ENCODE results near the gene ARGLU1.
A peak's percentile ranks its signal among the peaks of the same experiment; 100 is the strongest.

The ARGLU1 gene

DNA sequence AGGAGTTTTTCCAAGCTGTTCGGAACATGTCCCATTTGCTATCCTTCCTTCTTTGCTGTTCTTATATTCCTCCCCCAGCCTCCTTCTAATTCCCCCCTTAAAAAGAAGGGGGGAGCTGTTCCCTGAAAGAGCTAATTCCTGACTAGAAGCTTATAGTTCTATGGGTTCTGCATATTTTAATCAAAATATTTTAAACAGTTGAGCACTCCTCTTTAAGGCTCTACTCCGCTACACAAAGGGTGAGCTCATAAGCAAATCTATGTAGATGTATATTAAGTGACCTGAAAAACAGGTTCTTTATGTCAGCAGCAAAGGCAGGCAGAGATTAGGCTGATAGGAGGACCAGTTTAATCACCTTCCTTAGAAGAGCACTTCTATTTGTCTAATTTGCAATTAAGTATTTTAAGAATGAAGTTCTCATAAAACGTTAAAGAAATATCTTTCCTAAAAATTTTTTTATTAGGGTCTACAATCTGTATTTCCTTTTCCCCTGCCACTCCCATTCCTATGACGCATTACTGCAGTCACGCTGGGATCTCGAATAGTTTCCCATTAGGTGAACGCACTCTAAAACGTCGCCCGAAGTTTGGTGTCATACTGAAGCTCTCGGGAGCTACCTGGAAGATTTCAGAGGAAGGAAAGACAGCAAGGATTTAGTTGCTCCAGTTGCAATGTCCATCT is 37.6 kb downstream of the ARGLU1 start:
- H3K4me2 ChIP-seq (ENCODE audit: low read length) = peak overlapping the region; percentile 64
- peaks cover 0 to 3% of the 10 kb centered on the region in 2 experiments for H3K36me3 ChIP-seq (ENCODE audit: control insufficient read depth in 1 of 2, insufficient read depth in 2 of 2, low read length in 2 of 2)
- no peaks in the 10 kb centered on the region for H3K9me3 ChIP-seq (ENCODE audit: insufficient read depth, low read depth, low read length)
- H4K91ac ChIP-seq (ENCODE audit: low read depth, low read length) = no peak overlapping the region
- H3K9ac ChIP-seq (ENCODE audit: low read length) = no peak overlapping the region
- no peak overlapping the region for H4K12ac ChIP-seq (ENCODE audit: low read depth, low read length)
- H2AK5ac ChIP-seq (ENCODE audit: low read length) = no peak overlapping the region
- peak overlapping the region; percentile 56 for H2BK12ac ChIP-seq (ENCODE audit: low read length)
- no peak overlapping the region for H3K14ac ChIP-seq (ENCODE audit: low read length)
- H2AFZ ChIP-seq (ENCODE audit: insufficient read depth, low read length, poor library complexity) = no peak overlapping the region
- H3K4me1 ChIP-seq (ENCODE audit: control insufficient read depth in 1 of 2, insufficient read depth in 2 of 2, low read length in 2 of 2) = peaks cover 13 to 29% of the 10 kb centered on the region in 2 experiments
- H3K18ac ChIP-seq (ENCODE audit: low read length) = no peak overlapping the region
- H3K4ac ChIP-seq (ENCODE audit: low read depth, low read length) = peak overlapping the region; percentile 66
- H3K27ac ChIP-seq (ENCODE audit: low read depth, low read length) = peak overlapping the region; percentile 45
- no peak overlapping the region for H3K4me3 ChIP-seq (ENCODE audit: low read depth, low read length)
- DNase-seq = peak; percentile 56 to 80
- peaks cover 37% of the 10 kb centered on the region for H3K79me2 ChIP-seq (ENCODE audit: control insufficient read depth, insufficient read depth, low read length, poor library complexity)
- H2BK5ac ChIP-seq (ENCODE audit: low read depth, low read length, poor library complexity) = no peak overlapping the region
- H4K8ac ChIP-seq (ENCODE audit: low read depth, low read length) = no peak overlapping the region
- H3K27me3 ChIP-seq (ENCODE audit: insufficient read depth, low read length) = no peaks in the 10 kb centered on the region
- peaks cover 17% of the 10 kb centered on the region for H3K79me1 ChIP-seq (ENCODE audit: low read length)
- WGBS (ENCODE audit: extremely low coverage, insufficient coverage, insufficient read length) = no CpG with 5 or more reads among the region's 11 CpGs
- H3K23ac ChIP-seq (ENCODE audit: low read length) = no peak overlapping the region
- H2BK120ac ChIP-seq (ENCODE audit: insufficient read depth, low read length, poor library complexity) = no peak overlapping the region

DNA sequence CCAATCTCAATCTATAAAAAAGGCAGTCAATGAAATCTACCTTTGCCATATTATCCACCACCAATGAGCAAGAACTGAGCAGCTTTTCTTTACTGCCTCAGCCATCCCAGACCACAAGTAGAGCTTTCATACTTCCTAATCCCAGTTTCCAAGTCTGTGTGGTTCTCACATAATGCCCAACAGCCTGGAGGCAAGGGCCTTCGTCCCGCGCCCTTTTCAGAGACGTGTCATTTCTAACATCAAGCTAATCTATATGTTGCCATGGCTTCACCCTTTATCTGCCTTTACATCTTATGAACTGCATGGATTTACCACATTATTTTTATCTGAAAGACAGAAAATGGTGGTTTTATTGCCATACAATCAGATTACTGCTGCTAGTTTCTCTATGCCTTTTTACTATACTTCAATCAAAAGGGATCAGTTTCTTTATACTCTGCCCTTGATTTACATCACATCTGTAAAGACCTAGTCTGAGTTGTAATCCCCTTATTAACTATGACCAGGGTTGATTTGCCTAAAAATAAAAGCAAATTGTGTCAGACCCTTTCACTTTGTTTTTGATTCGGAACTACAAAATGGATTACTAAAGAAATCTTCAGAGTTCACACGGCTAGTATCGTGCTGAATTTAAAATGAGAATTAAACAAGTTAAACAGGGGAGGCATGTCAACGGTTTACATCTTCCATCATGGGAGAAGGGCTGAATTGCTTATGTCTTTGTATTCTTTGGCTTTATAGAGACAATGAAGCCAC is 38.3 kb downstream of the ARGLU1 start:
- H3K23ac ChIP-seq (ENCODE audit: low read length) = no peak overlapping the region
- H3K27ac ChIP-seq (ENCODE audit: low read depth, low read length) = no peak overlapping the region
- H3K4ac ChIP-seq (ENCODE audit: low read depth, low read length) = peak overlapping the region; percentile 89
- H3K36me3 ChIP-seq (ENCODE audit: control insufficient read depth in 1 of 2, insufficient read depth in 2 of 2, low read length in 2 of 2) = peaks cover 0 to 3% of the 10 kb centered on the region in 2 experiments
- no peak overlapping the region for H2AFZ ChIP-seq (ENCODE audit: insufficient read depth, low read length, poor library complexity)
- H3K9me3 ChIP-seq (ENCODE audit: insufficient read depth, low read depth, low read length) = no peaks in the 10 kb centered on the region
- H3K4me2 ChIP-seq (ENCODE audit: low read length) = peak overlapping the region; percentile 41
- WGBS (ENCODE audit: extremely low coverage, insufficient coverage, insufficient read length) = no CpG with 5 or more reads among the region's 8 CpGs
- H2BK5ac ChIP-seq (ENCODE audit: low read depth, low read length, poor library complexity) = no peak overlapping the region
- H2BK120ac ChIP-seq (ENCODE audit: insufficient read depth, low read length, poor library complexity) = no peak overlapping the region
- H4K12ac ChIP-seq (ENCODE audit: low read depth, low read length) = no peak overlapping the region
- H3K4me1 ChIP-seq (ENCODE audit: control insufficient read depth in 1 of 2, insufficient read depth in 2 of 2, low read length in 2 of 2) = peaks cover 14 to 31% of the 10 kb centered on the region in 2 experiments
- no peak overlapping the region for H4K91ac ChIP-seq (ENCODE audit: low read depth, low read length)
- DNase-seq = no peak
- H4K8ac ChIP-seq (ENCODE audit: low read depth, low read length) = no peak overlapping the region
- H2BK12ac ChIP-seq (ENCODE audit: low read length) = no peak overlapping the region
- H3K18ac ChIP-seq (ENCODE audit: low read length) = no peak overlapping the region
- no peak overlapping the region for H2AK5ac ChIP-seq (ENCODE audit: low read length)
- no peak overlapping the region for H3K4me3 ChIP-seq (ENCODE audit: low read depth, low read length)
- H3K79me2 ChIP-seq (ENCODE audit: control insufficient read depth, insufficient read depth, low read length, poor library complexity) = peaks cover 33% of the 10 kb centered on the region
- no peak overlapping the region for H3K14ac ChIP-seq (ENCODE audit: low read length)
- no peaks in the 10 kb centered on the region for H3K27me3 ChIP-seq (ENCODE audit: insufficient read depth, low read length)
- H3K9ac ChIP-seq (ENCODE audit: low read length) = no peak overlapping the region
- peaks cover 14% of the 10 kb centered on the region for H3K79me1 ChIP-seq (ENCODE audit: low read length)

DNA sequence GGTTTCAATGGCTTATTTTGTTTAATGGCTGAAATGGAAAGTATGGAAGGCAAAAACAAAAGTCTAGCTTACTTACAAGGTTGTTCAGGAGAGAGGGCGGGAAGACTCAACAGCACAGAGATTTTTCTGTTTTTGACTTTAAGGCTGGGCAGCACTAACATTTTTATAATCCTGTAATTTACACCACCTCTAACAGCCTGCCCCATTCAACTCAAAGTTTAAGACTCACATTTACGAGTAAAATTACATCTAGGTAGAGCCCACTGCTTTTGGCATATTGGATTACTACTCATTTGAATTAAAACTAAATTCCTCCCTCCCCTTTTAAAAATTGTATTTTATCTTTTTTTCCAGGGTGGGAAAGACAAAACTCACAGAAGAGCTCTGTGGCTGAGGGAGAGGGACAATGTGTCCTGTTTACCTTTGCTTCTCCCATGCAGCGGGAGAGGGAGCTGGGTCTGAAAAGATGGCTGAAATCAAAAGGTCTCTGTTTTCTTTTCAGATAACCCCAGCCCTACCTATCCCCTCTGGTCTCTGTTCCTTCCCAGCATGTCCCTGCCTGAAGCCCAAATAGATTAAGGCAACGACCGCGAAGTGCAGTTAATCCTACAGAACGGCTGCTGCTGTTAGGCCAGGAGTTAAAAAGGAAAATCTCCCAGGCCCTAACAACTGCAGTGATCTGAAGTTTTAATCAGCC is 39.1 kb downstream of the ARGLU1 start:
- Histone ChIP-seq H3K4me2 (ENCODE audit: low read length) (peak overlapping the region; percentile 34), H3K9ac (ENCODE audit: low read length) (peak overlapping the region; percentile 44), H3K23ac (ENCODE audit: low read length) (no peak overlapping the region), H3K14ac (ENCODE audit: low read length) (no peak overlapping the region), H3K79me2 (ENCODE audit: control insufficient read depth, insufficient read depth, low read length, poor library complexity) (peaks cover 26% of the 10 kb centered on the region), H2AFZ (ENCODE audit: insufficient read depth, low read length, poor library complexity) (no peak overlapping the region), H3K4ac (ENCODE audit: low read depth, low read length) (peak overlapping the region; percentile 90), H2BK120ac (ENCODE audit: insufficient read depth, low read length, poor library complexity) (no peak overlapping the region), H3K4me3 (ENCODE audit: low read depth, low read length) (no peak overlapping the region), H2BK12ac (ENCODE audit: low read length) (no peak overlapping the region), H3K27ac (ENCODE audit: low read depth, low read length) (no peak overlapping the region), H4K91ac (ENCODE audit: low read depth, low read length) (no peak overlapping the region), H4K8ac (ENCODE audit: low read depth, low read length) (peak overlapping the region; percentile 55), H3K36me3 (ENCODE audit: control insufficient read depth in 1 of 2, insufficient read depth in 2 of 2, low read length in 2 of 2) (peaks cover 0 to 3% of the 10 kb centered on the region in 2 experiments), H3K18ac (ENCODE audit: low read length) (peak overlapping the region; percentile 38), H3K9me3 (ENCODE audit: insufficient read depth, low read depth, low read length) (no peaks in the 10 kb centered on the region), H3K79me1 (ENCODE audit: low read length) (peaks cover 8% of the 10 kb centered on the region), H4K12ac (ENCODE audit: low read depth, low read length) (no peak overlapping the region), H2BK5ac (ENCODE audit: low read depth, low read length, poor library complexity) (no peak overlapping the region), H3K4me1 (ENCODE audit: control insufficient read depth in 1 of 2, insufficient read depth in 2 of 2, low read length in 2 of 2) (peaks cover 14 to 31% of the 10 kb centered on the region in 2 experiments), H2AK5ac (ENCODE audit: low read length) (no peak overlapping the region), H3K27me3 (ENCODE audit: insufficient read depth, low read length) (no peaks in the 10 kb centered on the region)
- DNase-seq = no peak
- no CpG with 5 or more reads among the region's 7 CpGs for WGBS (ENCODE audit: extremely low coverage, insufficient coverage, insufficient read length)

DNA sequence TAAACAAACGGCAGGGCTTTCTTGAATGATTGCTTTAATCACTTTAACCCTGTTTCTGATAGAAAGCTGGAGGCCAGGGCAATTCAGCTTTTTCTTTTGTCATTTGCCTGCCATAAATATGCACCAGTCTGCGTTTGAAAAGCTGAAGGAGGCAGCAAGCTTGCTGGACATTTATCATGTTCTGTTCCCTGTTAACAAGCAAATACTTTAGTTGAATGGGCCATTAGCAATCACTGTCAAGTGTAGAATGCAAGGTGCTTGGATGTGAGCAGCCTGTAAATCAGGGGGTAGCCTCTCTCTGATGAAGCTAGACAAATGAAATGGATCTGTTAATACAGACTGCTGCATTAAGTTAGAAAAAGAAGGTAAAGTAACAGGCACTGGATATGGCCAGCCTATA is 40.1 kb downstream of the ARGLU1 start:
- Histone ChIP-seq H3K18ac (ENCODE audit: low read length) (no peak overlapping the region), H3K4ac (ENCODE audit: low read depth, low read length) (peak overlapping the region; percentile 29), H4K91ac (ENCODE audit: low read depth, low read length) (no peak overlapping the region), H2BK12ac (ENCODE audit: low read length) (no peak overlapping the region), H3K9me3 (ENCODE audit: insufficient read depth, low read depth, low read length) (no peaks in the 10 kb centered on the region), H2BK5ac (ENCODE audit: low read depth, low read length, poor library complexity) (no peak overlapping the region), H3K4me2 (ENCODE audit: low read length) (no peak overlapping the region), H4K12ac (ENCODE audit: low read depth, low read length) (no peak overlapping the region), H3K79me1 (ENCODE audit: low read length) (peaks cover 5% of the 10 kb centered on the region), H2AFZ (ENCODE audit: insufficient read depth, low read length, poor library complexity) (no peak overlapping the region), H3K4me1 (ENCODE audit: control insufficient read depth in 1 of 2, insufficient read depth in 2 of 2, low read length in 2 of 2) (peaks cover 17 to 39% of the 10 kb centered on the region in 2 experiments), H3K4me3 (ENCODE audit: low read depth, low read length) (no peak overlapping the region), H3K79me2 (ENCODE audit: control insufficient read depth, insufficient read depth, low read length, poor library complexity) (peaks cover 30% of the 10 kb centered on the region), H3K27ac (ENCODE audit: low read depth, low read length) (no peak overlapping the region), H3K23ac (ENCODE audit: low read length) (no peak overlapping the region), H3K9ac (ENCODE audit: low read length) (no peak overlapping the region), H4K8ac (ENCODE audit: low read depth, low read length) (no peak overlapping the region), H3K36me3 (ENCODE audit: control insufficient read depth in 1 of 2, insufficient read depth in 2 of 2, low read length in 2 of 2) (peaks cover 0 to 3% of the 10 kb centered on the region in 2 experiments), H3K27me3 (ENCODE audit: insufficient read depth, low read length) (no peaks in the 10 kb centered on the region), H2AK5ac (ENCODE audit: low read length) (no peak overlapping the region), H3K14ac (ENCODE audit: low read length) (no peak overlapping the region), H2BK120ac (ENCODE audit: insufficient read depth, low read length, poor library complexity) (no peak overlapping the region)
- no CpG with 5 or more reads among the region's 2 CpGs for WGBS (ENCODE audit: extremely low coverage, insufficient coverage, insufficient read length)
- DNase-seq = no peak

Data from trophoblast cell (in vitro differentiated cells and primary cell).